Stimulated activated CD4-positive, alpha-beta T cell treated with anti-CD3 and anti-CD28 coated beads, Interleukin-2, amount 100 ng/mL, for 4 hours (primary cell): Measurements from ENCODE around the gene C8G.

Experiments used
- DNase-seq: peaks from one replicate; pipeline ENCODE4 v3.0.0-alpha.2; 2020; ENCODE audit warnings: low read depth

The C8G gene

GRCh38 chr9:136944519-136945332 is at the start of gene C8G, which contains the start of gene FBXW5:
Gene C8G (plus strand): TSS chr9:136945243. CDS start chr9:136945321, 78 bp downstream.
Gene FBXW5 (minus strand): TSS chr9:136944738. CDS start chr9:136944083, 655 bp downstream.
- peak; percentile 91 for DNase-seq

- DNase-seq = no peak
Measured at GRCh38 chr9:136896027-136896426, 49.0 kb upstream of the C8G start.

- DNase-seq = no peak
Measured at GRCh38 chr9:136898483-136899100, 46.5 kb upstream of the C8G start.

- DNase-seq = no peak
Measured at GRCh38 chr9:136899196-136899595, 45.8 kb upstream of the C8G start.

- no peak for DNase-seq
Measured at GRCh38 chr9:136900556-136900955, 44.5 kb upstream of the C8G start.

GRCh38 chr9:136900988-136901515 is 44.0 kb upstream of the C8G start:
- DNase-seq = no peak

- peak; percentile 80 for DNase-seq
Measured at GRCh38 chr9:136901516-136902258, 43.4 kb upstream of the C8G start.

- DNase-seq = peak; percentile 87
Measured at GRCh38 chr9:136902259-136902821, 42.7 kb upstream of the C8G start.

- DNase-seq = no peak
Measured at GRCh38 chr9:136903041-136903554, 41.9 kb upstream of the C8G start.

GRCh38 chr9:136906266-136906665 is 38.8 kb upstream of the C8G start:
- no peak for DNase-seq

GRCh38 chr9:136907011-136907914 is 37.8 kb upstream of the C8G start:
- no peak for DNase-seq

GRCh38 chr9:136910197-136910900 is 34.7 kb upstream of the C8G start:
- DNase-seq = no peak

GRCh38 chr9:136910901-136911245 is 34.2 kb upstream of the C8G start:
- no peak for DNase-seq

GRCh38 chr9:136913701-136914438 is 31.2 kb upstream of the C8G start:
- no peak for DNase-seq

- no peak for DNase-seq
Measured at GRCh38 chr9:136915632-136916329, 29.3 kb upstream of the C8G start.

- DNase-seq = no peak
Measured at GRCh38 chr9:136916330-136917184, 28.5 kb upstream of the C8G start.

- DNase-seq = no peak
Measured at GRCh38 chr9:136917902-136918301, 27.1 kb upstream of the C8G start.

GRCh38 chr9:136920069-136920468 is 25.0 kb upstream of the C8G start:
- no peak for DNase-seq
